Heart left ventricle (tissue), 16 donors: ENCODE results near the gene PREPL. TPM values are rescaled to one million over a fixed set of nuclear protein-coding genes. Genes with fewer than 3 reads are reported as not detected.

Experiments
- ATAC-seq, 4 donors: fragments of 200-7000 bp; cut with Tn5 transposase; one replicate each; pipeline ENCODE4 v1.9.1; 2020 to 2022; ENCODE audit warnings: moderate library complexity in 4 of 4, mild to moderate bottlenecking in 3 of 4, moderate number of reproducible peaks in 1 of 4
- DNase-seq, 5 donors: peaks; one replicate each; pipeline ENCODE4 v3.0.0-alpha.2; 2020
- H3K27ac ChIP-seq, 12 donors: fragments of 200-600 bp; sonication (generic) in 4 of 12; one replicate each; pipeline versions ENCODE4 v1.5.0 to v1.8.0; 2016 to 2022; ENCODE audit warnings: mild to moderate bottlenecking in 2 of 12
- H3K27me3 ChIP-seq, 9 donors: fragments of 200-600 bp; sonication (generic) in 2 of 9; one replicate each; pipeline versions ENCODE4 v1.5.1 to v1.8.0; 2016 to 2022; ENCODE audit warnings: mild to moderate bottlenecking in 3 of 9
- H3K36me3 ChIP-seq, 9 donors: fragments of 200-600 bp; sonication (generic) in 2 of 9; one replicate each; pipeline versions ENCODE4 v1.5.0 to v1.8.0; 2018 to 2022; ENCODE audit warnings: mild to moderate bottlenecking in 2 of 9
- H3K4me1 ChIP-seq, 12 donors: fragments of 200-600 bp; sonication (generic) in 4 of 12; one replicate each; pipeline versions ENCODE4 v1.5.0 to v1.8.0; 2016 to 2022; ENCODE audit warnings: mild to moderate bottlenecking in 3 of 12
- H3K4me3 ChIP-seq, 12 donors: fragments of 200-600 bp; sonication (generic) in 4 of 12; one replicate each; pipeline versions ENCODE4 v1.5.0 to v1.8.0; 2017 to 2022; ENCODE audit warnings: mild to moderate bottlenecking in 9 of 12, moderate library complexity in 4 of 12
- H3K9me3 ChIP-seq, 12 donors: fragments of 200-600 bp; sonication (generic) in 4 of 12; one replicate each; pipeline versions ENCODE4 v1.5.0 to v1.8.0; 2016 to 2022; ENCODE audit warnings: mild to moderate bottlenecking in 1 of 12
- POLR2A ChIP-seq, 2 donors: fragments of 450-650 bp; IDR thresholded peaks; one replicate each; pipeline ENCODE4 v1.6.1; 2017; ENCODE audit warnings: antibody characterized with exemption in 2 of 2, mild to moderate bottlenecking in 2 of 2, moderate library complexity in 2 of 2
- WGBS, 4 donors: extraction: QIAGEN DNeasy Blood & Tissue Kit in 2 of 4; methylation state at CpG; one replicate each; pipeline versions ENCODE4 v1.1.5 to v1.1.7; 2013 to 2018; 5-methylcytosine and 5-hydroxymethylcytosine counted together
- intact Hi-C, 10 donors: fragments of 100-400 bp; cut with DNase I; formaldehyde crosslinking; loops; one replicate each; pipeline versions ENCODE4 v1.11.1 to v1.14.2; 2022
- polyA plus RNA-seq, 2 donors: library from polyadenylated mRNA; stranded (reverse); fragments of 200-250 nt; gene quantifications; one replicate each; pipeline ENCODE4 v1.2.3, GENCODE V29; 2013
- total RNA-seq, 9 donors: library from RNA; depleted of rRNA in 2 of 9; stranded (reverse); fragments of >200 nt in 2 of 9; fragmentation: NEBNext Ultra II Directional in 3 of 9; extraction: Animal tissue kit (Norgen Biotek cat#: 25700) in 3 of 9; gene quantifications; one replicate each; pipeline versions ENCODE4 v1.1.0 to v1.2.4, GENCODE V29; 2016 to 2023
- TF ChIP-seq, protein P1 (sequence below), 12 donors: fragments of 200-600 bp; sonication (generic) in 4 of 12; IDR thresholded peaks; one replicate each; pipeline versions ENCODE4 v1.5.0 to v1.8.0; 2018 to 2022; ENCODE audit warnings: antibody characterized with exemption in 12 of 12, mild to moderate bottlenecking in 5 of 12
- donor health status: ischemic (EF 13 %, LVEDD 7.1; RV severe dilation, severe dysfunction).
- donor health status: healthy with polysubstance abuse.
- donor health status: DM: no; HTN: yes; CAD: no.
- donor health status: DM: no; HTN: no; CAD: no.
- donor health status: ischemic (EF 25% LVEDD 6.9; RV normal size, moderate dysfunction).
- donor health status: ischemic (EF 25% LVEDD 5.7; RV mildly dilated, moderate dysfunction).
- donor health status: healthy.
- donor health status: DM: yes; HTN: yes; CAD: no.
- donor health status: ischemic (EF 35%, LVEDD 5.7; RV mildly dilated, moderate dysfunction).
- donor health status: nonischemic (EF 11% LVEDD 7.7; RV severe dilation, severe dysfunction).
- donor health status: DM: yes; HTN: yes; CAD: no.
- donor health status: PGD.
- donor health status: ischemic (EF 29% LVEDD 5.4; RV normal size, mild dysfunction).
- donor health status: nonischemic (EF 23%, LVEDD 6.1; RV moderate dilation, normal function).

The PREPL gene
- total and polyA plus RNA-seq, 11 donors, result 10.7 to 120 (median 72.0) TPM

DNA sequence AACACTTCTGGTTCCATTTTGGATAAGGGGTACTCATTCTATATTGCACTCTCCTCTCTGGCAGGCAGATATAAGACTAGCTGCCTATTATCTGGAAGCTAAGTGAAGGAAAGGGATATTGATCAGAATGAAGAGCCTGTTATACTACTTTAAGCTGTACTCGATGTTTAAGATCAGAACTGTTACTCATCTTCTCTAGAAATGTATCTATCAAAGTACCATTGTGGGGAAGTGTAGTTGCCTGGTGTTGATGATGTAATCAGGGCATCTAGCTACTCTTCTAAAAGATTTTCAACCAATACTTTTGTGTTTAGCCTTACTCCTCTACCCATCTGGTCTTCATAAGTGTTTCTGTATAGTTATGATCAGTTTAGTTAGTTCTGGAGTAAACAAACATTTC, 6.3 kb upstream of the PREPL start:
- 86 to 94% (median 91%) methylated on average over 1 of the region's 1 CpG for WGBS, 4 donors
- TF ChIP-seq, protein P1, sequence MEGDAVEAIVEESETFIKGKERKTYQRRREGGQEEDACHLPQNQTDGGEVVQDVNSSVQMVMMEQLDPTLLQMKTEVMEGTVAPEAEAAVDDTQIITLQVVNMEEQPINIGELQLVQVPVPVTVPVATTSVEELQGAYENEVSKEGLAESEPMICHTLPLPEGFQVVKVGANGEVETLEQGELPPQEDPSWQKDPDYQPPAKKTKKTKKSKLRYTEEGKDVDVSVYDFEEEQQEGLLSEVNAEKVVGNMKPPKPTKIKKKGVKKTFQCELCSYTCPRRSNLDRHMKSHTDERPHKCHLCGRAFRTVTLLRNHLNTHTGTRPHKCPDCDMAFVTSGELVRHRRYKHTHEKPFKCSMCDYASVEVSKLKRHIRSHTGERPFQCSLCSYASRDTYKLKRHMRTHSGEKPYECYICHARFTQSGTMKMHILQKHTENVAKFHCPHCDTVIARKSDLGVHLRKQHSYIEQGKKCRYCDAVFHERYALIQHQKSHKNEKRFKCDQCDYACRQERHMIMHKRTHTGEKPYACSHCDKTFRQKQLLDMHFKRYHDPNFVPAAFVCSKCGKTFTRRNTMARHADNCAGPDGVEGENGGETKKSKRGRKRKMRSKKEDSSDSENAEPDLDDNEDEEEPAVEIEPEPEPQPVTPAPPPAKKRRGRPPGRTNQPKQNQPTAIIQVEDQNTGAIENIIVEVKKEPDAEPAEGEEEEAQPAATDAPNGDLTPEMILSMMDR (IDR thresholded peaks at IDR 0.05), result no peak
- TF ChIP-seq POLR2A (IDR thresholded peaks at IDR 0.05), result no peak
- DNase-seq (no peak), ATAC-seq (no peak)
- H3K27ac ChIP-seq, result no peak overlapping the region
- no peak overlapping the region for H3K4me3 ChIP-seq
- H3K27me3 ChIP-seq, result no peaks in the 10 kb centered on the region
- H3K9me3 ChIP-seq, result peaks cover 0 to 10% (median 0%) of the 10 kb centered on the region in 12 donors
- intact Hi-C loops, result loop anchor here in 1 of 10 donors (10.0 kb wide), 1 partner anchor 283 kb away; no protein-coding TSS in a partner anchor
- no peaks in the 10 kb centered on the region for H3K36me3 ChIP-seq
- H3K4me1 ChIP-seq, result peaks cover 0 to 7% (median 0%) of the 10 kb centered on the region in 12 donors

DNA sequence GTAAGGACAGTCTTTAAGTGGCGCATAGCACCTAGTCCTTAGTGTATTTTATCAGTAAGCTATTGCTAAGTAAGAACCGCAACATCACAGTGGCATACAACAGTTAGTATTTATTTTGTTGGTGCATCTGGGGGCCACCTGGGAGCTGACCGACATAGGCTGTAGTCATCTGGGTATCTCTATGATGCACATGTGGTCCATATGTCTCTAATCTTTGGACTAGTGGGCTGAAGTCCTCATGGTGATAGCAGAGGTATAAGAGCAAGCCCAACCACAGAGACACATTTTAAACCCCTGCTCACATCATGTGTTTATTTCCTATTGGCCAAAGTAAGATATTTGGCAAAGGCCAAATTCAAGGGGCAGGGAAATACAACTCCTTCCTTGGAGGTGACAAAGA, 3.3 kb upstream of the PREPL start:
- no peak for TF ChIP-seq POLR2A (IDR thresholded peaks at IDR 0.05)
- TF ChIP-seq, protein P1 (IDR thresholded peaks at IDR 0.05), result no peak
- Histone ChIP-seq H3K9me3 (peaks cover 0 to under 1% (median 0%) of the 10 kb centered on the region in 12 donors), H3K36me3 (no peaks in the 10 kb centered on the region), H3K4me1 (peaks cover 0 to 19% (median 12%) of the 10 kb centered on the region in 12 donors), H3K27ac (no peak overlapping the region), H3K27me3 (no peaks in the 10 kb centered on the region), H3K4me3 (no peak overlapping the region)
- ATAC-seq (no peak), DNase-seq (no peak)
- 89 to 100% (median 95%) methylated on average over 3 of the region's 3 CpGs for WGBS, 4 donors
- intact Hi-C loops, result loop anchor here in 2 of 10 donors (5.0 to 10.0 kb wide), 3 partner anchors 277 to 367 kb away; partner anchors contain the start of gene LRPPRC (in 1 of the 2)

GRCh38 chr2:44362207-44363015, 1.1 kb upstream of the PREPL start:
- intact Hi-C loops, result loop anchor here in 2 of 10 donors (5.0 to 10.0 kb wide), 3 partner anchors 275 to 365 kb away; partner anchors contain the start of gene LRPPRC (in 1 of the 2)
- DNase-seq, result peak in 3 of 5 donors; percentile 13 to 63 (median 38)
- Histone ChIP-seq H3K27me3 (no peaks in the 10 kb centered on the region), H3K4me1 (peaks cover 0 to 41% (median 24%) of the 10 kb centered on the region in 12 donors), H3K9me3 (no peaks in the 10 kb centered on the region), H3K36me3 (no peaks in the 10 kb centered on the region), H3K4me3 (peak overlapping the region; percentile 60 to 97 (median 89)), H3K27ac (peak overlapping the region; percentile 89 to 99 (median 96))
- ATAC-seq, result peak in 3 of 4 donors; percentile 16 to 41 (median 31)
- TF ChIP-seq POLR2A (IDR thresholded peaks at IDR 0.05), result no peak
- TF ChIP-seq, protein P1 (IDR thresholded peaks at IDR 0.05), result no peak
- WGBS, 4 donors, result 1 to 2% (median 1%) methylated on average over 27 to 32 of the region's 32 CpGs

GRCh38 chr2:44360749-44361329, 455 bp downstream of the PREPL start:
- peak; percentile 23 to 48 (median 41) for ATAC-seq
- Histone ChIP-seq H3K4me3 (peak overlapping the region; percentile 60 to 97 (median 89)), H3K27ac (peak overlapping the region; percentile 89 to 99 (median 96)), H3K4me1 (peaks cover 0 to 45% (median 33%) of the 10 kb centered on the region in 12 donors), H3K36me3 (peaks cover 0 to 2% (median 0%) of the 10 kb centered on the region in 9 donors), H3K27me3 (no peaks in the 10 kb centered on the region), H3K9me3 (no peaks in the 10 kb centered on the region)
- no peak for DNase-seq
- WGBS, 4 donors, result 1 to 2% (median 2%) methylated on average over 19 of the region's 19 CpGs
- intact Hi-C loops, result loop anchor here in 3 of 10 donors (1.0 to 10.0 kb wide), 5 partner anchors 192 to 364 kb away; partner anchors contain the start of genes PPM1B (in 3 of the 3) and LRPPRC (in 1 of the 3)
- no peak for TF ChIP-seq POLR2A (IDR thresholded peaks at IDR 0.05)
- TF ChIP-seq, protein P1 (IDR thresholded peaks at IDR 0.05), result no peak
